OCI-M2 (cell line): ENCODE measurements around the gene MAGI1.

Experiments used
- DNase-seq: peaks from one replicate; lab custom pipeline; 2025; ENCODE audit not compliant: unreplicated experiment; lab: John Stamatoyannopoulos, UW

Gene MAGI1

GRCh38 chr3:65313666-65314065, 725.1 kb downstream of the MAGI1 start:
- DNase-seq: no peak

- DNase-seq: no peak
Measured at GRCh38 chr3:65305836-65306235, 732.9 kb downstream of the MAGI1 start.
